Measurements from ENCODE around the gene CLMN.

The CLMN gene

GRCh38 chr14:95238487-95239298 is 81.0 kb downstream of the CLMN start:
- Histone ChIP-seq H3K9ac (ENCODE audit: insufficient read length) (no peak overlapping the region), H3K4me3 (no peak overlapping the region), H3K9me3 (ENCODE audit: low read depth, low read length) (no peaks in the 10 kb centered on the region), H3K27ac (no peak overlapping the region), H3K36me3 (ENCODE audit: insufficient read depth, low read length) (no peaks in the 10 kb centered on the region)
- TF ChIP-seq FOXP2 (optimal IDR thresholded peaks at IDR 0.05; ENCODE audit: control extremely low read depth, extremely low read length, insufficient read depth) (no peak), EZH2 (IDR thresholded peaks at IDR 0.05) (no peak), POLR2AphosphoS5 (IDR thresholded peaks at IDR 0.05; ENCODE audit: borderline replicate concordance, low read depth, low read length) (no peak)
- no peak for DNase-seq (ENCODE audit: low read depth, low spot score)

- no peak for TF ChIP-seq EZH2 (IDR thresholded peaks at IDR 0.05)
- TF ChIP-seq POLR2AphosphoS5 (IDR thresholded peaks at IDR 0.05; ENCODE audit: borderline replicate concordance, low read depth, low read length) = no peak
- TF ChIP-seq FOXP2 (optimal IDR thresholded peaks at IDR 0.05; ENCODE audit: control extremely low read depth, extremely low read length, insufficient read depth) = no peak
- Histone ChIP-seq H3K9me3 (ENCODE audit: low read depth, low read length) (no peaks in the 10 kb centered on the region), H3K27ac (no peak overlapping the region), H3K36me3 (ENCODE audit: insufficient read depth, low read length) (no peaks in the 10 kb centered on the region), H3K4me3 (no peak overlapping the region; the same call in 1 of the 2 replicates), H3K9ac (ENCODE audit: insufficient read length) (no peak overlapping the region)
- no peak for DNase-seq (ENCODE audit: low read depth, low spot score)
Observed at GRCh38 chr14:95237958-95238340, 81.8 kb downstream of the CLMN start.

GRCh38 chr14:95237121-95237957 is 82.4 kb downstream of the CLMN start:
- Histone ChIP-seq H3K27ac (no peak overlapping the region), H3K9ac (ENCODE audit: insufficient read length) (no peak overlapping the region), H3K36me3 (ENCODE audit: insufficient read depth, low read length) (no peaks in the 10 kb centered on the region), H3K4me3 (no peak overlapping the region), H3K9me3 (ENCODE audit: low read depth, low read length) (no peaks in the 10 kb centered on the region)
- no peak for TF ChIP-seq FOXP2 (optimal IDR thresholded peaks at IDR 0.05; ENCODE audit: control extremely low read depth, extremely low read length, insufficient read depth)
- TF ChIP-seq POLR2AphosphoS5 (IDR thresholded peaks at IDR 0.05; ENCODE audit: borderline replicate concordance, low read depth, low read length) = no peak
- no peak for TF ChIP-seq EZH2 (IDR thresholded peaks at IDR 0.05)
- no peak for DNase-seq (ENCODE audit: low read depth, low spot score)

GRCh38 chr14:95236221-95236620 is 83.5 kb downstream of the CLMN start:
- Histone ChIP-seq H3K27ac (no peak overlapping the region), H3K9me3 (ENCODE audit: low read depth, low read length) (no peaks in the 10 kb centered on the region), H3K9ac (ENCODE audit: insufficient read length) (no peak overlapping the region), H3K4me3 (no peak overlapping the region), H3K36me3 (ENCODE audit: insufficient read depth, low read length) (no peaks in the 10 kb centered on the region)
- TF ChIP-seq EZH2 (IDR thresholded peaks at IDR 0.05) = no peak
- TF ChIP-seq FOXP2 (optimal IDR thresholded peaks at IDR 0.05; ENCODE audit: control extremely low read depth, extremely low read length, insufficient read depth) = no peak
- TF ChIP-seq POLR2AphosphoS5 (IDR thresholded peaks at IDR 0.05; ENCODE audit: borderline replicate concordance, low read depth, low read length) = no peak
- DNase-seq (ENCODE audit: low read depth, low spot score) = no peak

- H3K4me3 ChIP-seq = no peak overlapping the region
- no peak overlapping the region for H3K27ac ChIP-seq
- H3K36me3 ChIP-seq (ENCODE audit: insufficient read depth, low read length) = no peaks in the 10 kb centered on the region
- no peak for DNase-seq (ENCODE audit: low read depth, low spot score)
- no peak overlapping the region for H3K9ac ChIP-seq (ENCODE audit: insufficient read length)
- TF ChIP-seq FOXP2 (optimal IDR thresholded peaks at IDR 0.05; ENCODE audit: control extremely low read depth, extremely low read length, insufficient read depth) (no peak), EZH2 (IDR thresholded peaks at IDR 0.05) (no peak), POLR2AphosphoS5 (IDR thresholded peaks at IDR 0.05; ENCODE audit: borderline replicate concordance, low read depth, low read length) (no peak)
- no peaks in the 10 kb centered on the region for H3K9me3 ChIP-seq (ENCODE audit: low read depth, low read length)
Observed at GRCh38 chr14:95235767-95236166, 83.9 kb downstream of the CLMN start.

GRCh38 chr14:95235351-95235750 is 84.4 kb downstream of the CLMN start:
- Histone ChIP-seq H3K4me3 (no peak overlapping the region), H3K36me3 (ENCODE audit: insufficient read depth, low read length) (no peaks in the 10 kb centered on the region), H3K27ac (no peak overlapping the region), H3K9me3 (ENCODE audit: low read depth, low read length) (no peaks in the 10 kb centered on the region), H3K9ac (ENCODE audit: insufficient read length) (no peak overlapping the region)
- no peak for DNase-seq (ENCODE audit: low read depth, low spot score)
- TF ChIP-seq POLR2AphosphoS5 (IDR thresholded peaks at IDR 0.05; ENCODE audit: borderline replicate concordance, low read depth, low read length) = no peak
- no peak for TF ChIP-seq FOXP2 (optimal IDR thresholded peaks at IDR 0.05; ENCODE audit: control extremely low read depth, extremely low read length, insufficient read depth)

GRCh38 chr14:95234426-95234825 is 85.3 kb downstream of the CLMN start:
- Histone ChIP-seq H3K9me3 (ENCODE audit: low read depth, low read length) (no peaks in the 10 kb centered on the region), H3K36me3 (ENCODE audit: insufficient read depth, low read length) (no peaks in the 10 kb centered on the region), H3K9ac (ENCODE audit: insufficient read length) (no peak overlapping the region), H3K4me3 (no peak overlapping the region), H3K27ac (no peak overlapping the region)
- TF ChIP-seq FOXP2 (optimal IDR thresholded peaks at IDR 0.05; ENCODE audit: control extremely low read depth, extremely low read length, insufficient read depth) (no peak), POLR2AphosphoS5 (IDR thresholded peaks at IDR 0.05; ENCODE audit: borderline replicate concordance, low read depth, low read length) (no peak), EZH2 (IDR thresholded peaks at IDR 0.05) (no peak)
- DNase-seq (ENCODE audit: low read depth, low spot score) = no peak

GRCh38 chr14:95233702-95234241 is 85.9 kb downstream of the CLMN start:
- no peak for DNase-seq (ENCODE audit: low read depth, low spot score)
- Histone ChIP-seq H3K9me3 (ENCODE audit: low read depth, low read length) (no peaks in the 10 kb centered on the region), H3K9ac (ENCODE audit: insufficient read length) (no peak overlapping the region), H3K36me3 (ENCODE audit: insufficient read depth, low read length) (no peaks in the 10 kb centered on the region), H3K27ac (no peak overlapping the region), H3K4me3 (no peak overlapping the region)
- TF ChIP-seq EZH2 (IDR thresholded peaks at IDR 0.05) (no peak), FOXP2 (optimal IDR thresholded peaks at IDR 0.05; ENCODE audit: control extremely low read depth, extremely low read length, insufficient read depth) (no peak), POLR2AphosphoS5 (IDR thresholded peaks at IDR 0.05; ENCODE audit: borderline replicate concordance, low read depth, low read length) (no peak)
